ES-I3 (cell line): ENCODE measurements around the gene DSCAM.
"Not testable (repeated sequence)": the region's sequence is repeated elsewhere in the genome, so short reads cannot be mapped to it uniquely, and the experiment has no call there.

Experiments
- H3K36me3 ChIP-seq: 2 replicates; pipeline ENCODE4 v1.6.1; 2013; ENCODE audit warnings: mild to moderate bottlenecking, low read length, control low read depth, moderate library complexity; ENCODE audit not compliant: insufficient read depth
- H3K4me1 ChIP-seq: 2 replicates; pipeline ENCODE4 v1.6.1; 2013; ENCODE audit warnings: mild to moderate bottlenecking, control low read depth, low read length; ENCODE audit not compliant: insufficient read depth
- H3K9ac ChIP-seq: 2 replicates; pipeline ENCODE4 v1.6.1; 2013; ENCODE audit warnings: low read depth, mild to moderate bottlenecking, low read length, moderate library complexity
- H3K9me3 ChIP-seq: 2 replicates; pipeline ENCODE4 v1.6.1; 2013; ENCODE audit warnings: mild to moderate bottlenecking, low read length, moderate library complexity; ENCODE audit not compliant: control insufficient read depth, insufficient read depth

Gene DSCAM

GRCh38 chr21:40846587-40847411, at the start of gene DSCAM:
TSS of gene DSCAM (minus strand) at chr21:40847158. CDS start at chr21:40846661, 497 bp downstream.
- peaks cover 3% of the 10 kb centered on the region; the same call in 1 of the 2 replicates for H3K4me1 ChIP-seq
- peak within 1 kb of the TSS; percentile 44; the same call in 1 of the 2 replicates for H3K9ac ChIP-seq
- H3K9me3 ChIP-seq: no peaks in the 10 kb centered on the region
- H3K36me3 ChIP-seq: no peaks in the 10 kb centered on the region

GRCh38 chr21:40895697-40896096, 48.7 kb upstream of the DSCAM start:
- not testable (repeated sequence) for H3K36me3 ChIP-seq, H3K9ac ChIP-seq, H3K4me1 ChIP-seq
- H3K9me3 ChIP-seq: peaks cover 11% of the 10 kb centered on the region; the same call in 1 of the 2 replicates

- Histone ChIP-seq H3K4me1 (no peaks in the 10 kb centered on the region), H3K36me3 (no peaks in the 10 kb centered on the region), H3K9me3 (no peaks in the 10 kb centered on the region), H3K9ac (no peak overlapping the region)
Measured at GRCh38 chr21:40886931-40887330, 40.0 kb upstream of the DSCAM start.

- no peaks in the 10 kb centered on the region for H3K36me3 ChIP-seq
- H3K4me1 ChIP-seq: no peaks in the 10 kb centered on the region
- H3K9ac ChIP-seq: no peak overlapping the region
- H3K9me3 ChIP-seq: no peaks in the 10 kb centered on the region
Measured at GRCh38 chr21:40886006-40886405, 39.0 kb upstream of the DSCAM start.

GRCh38 chr21:40882192-40882915, 35.4 kb upstream of the DSCAM start:
- Histone ChIP-seq H3K9ac (no peak overlapping the region), H3K4me1 (no peaks in the 10 kb centered on the region), H3K36me3 (no peaks in the 10 kb centered on the region), H3K9me3 (no peaks in the 10 kb centered on the region)

- no peaks in the 10 kb centered on the region for H3K9me3 ChIP-seq
- H3K9ac ChIP-seq: no peak overlapping the region
- no peaks in the 10 kb centered on the region for H3K4me1 ChIP-seq
- no peaks in the 10 kb centered on the region for H3K36me3 ChIP-seq
Measured at GRCh38 chr21:40881767-40882166, 34.8 kb upstream of the DSCAM start.

- Histone ChIP-seq H3K9me3 (no peaks in the 10 kb centered on the region), H3K4me1 (no peaks in the 10 kb centered on the region), H3K36me3 (no peaks in the 10 kb centered on the region), H3K9ac (no peak overlapping the region)
Measured at GRCh38 chr21:40871099-40871498, 24.1 kb upstream of the DSCAM start.

GRCh38 chr21:40863839-40864238, 16.9 kb upstream of the DSCAM start:
- Histone ChIP-seq H3K4me1 (peaks cover 4% of the 10 kb centered on the region; the same call in 1 of the 2 replicates), H3K9me3 (no peaks in the 10 kb centered on the region), H3K36me3 (no peaks in the 10 kb centered on the region), H3K9ac (no peak overlapping the region)

- Histone ChIP-seq H3K9me3 (peaks cover 4% of the 10 kb centered on the region; the same call in 1 of the 2 replicates), H3K36me3 (no peaks in the 10 kb centered on the region), H3K4me1 (no peaks in the 10 kb centered on the region), H3K9ac (no peak overlapping the region)
Measured at GRCh38 chr21:40858517-40858916, 11.6 kb upstream of the DSCAM start.

- Histone ChIP-seq H3K9me3 (peaks cover 4% of the 10 kb centered on the region; the same call in 1 of the 2 replicates), H3K4me1 (no peaks in the 10 kb centered on the region), H3K36me3 (no peaks in the 10 kb centered on the region), H3K9ac (no peak overlapping the region)
Measured at GRCh38 chr21:40853956-40854688, 7.2 kb upstream of the DSCAM start.

- Histone ChIP-seq H3K9me3 (no peaks in the 10 kb centered on the region), H3K36me3 (no peaks in the 10 kb centered on the region), H3K9ac (no peak overlapping the region), H3K4me1 (0 out of 2 replicates have a peak, but pooled peaks cover 3% of the 10 kb centered on the region)
Measured at GRCh38 chr21:40852563-40852962, 5.6 kb upstream of the DSCAM start.

- H3K9ac ChIP-seq: no peak overlapping the region
- H3K9me3 ChIP-seq: no peaks in the 10 kb centered on the region
- H3K36me3 ChIP-seq: no peaks in the 10 kb centered on the region
- H3K4me1 ChIP-seq: 0 out of 2 replicates have a peak, but pooled peaks cover 3% of the 10 kb centered on the region
Measured at GRCh38 chr21:40851749-40852148, 4.8 kb upstream of the DSCAM start.

- H3K36me3 ChIP-seq: no peaks in the 10 kb centered on the region
- H3K4me1 ChIP-seq: peaks cover 3% of the 10 kb centered on the region; the same call in 1 of the 2 replicates
- no peaks in the 10 kb centered on the region for H3K9me3 ChIP-seq
- no peak overlapping the region for H3K9ac ChIP-seq
Measured at GRCh38 chr21:40850071-40850470, 3.1 kb upstream of the DSCAM start.

GRCh38 chr21:40847951-40848350, 993 bp upstream of the DSCAM start:
- Histone ChIP-seq H3K4me1 (peaks cover 3% of the 10 kb centered on the region; the same call in 1 of the 2 replicates), H3K9ac (no peak overlapping the region), H3K36me3 (no peaks in the 10 kb centered on the region), H3K9me3 (no peaks in the 10 kb centered on the region)
